Measurements from ENCODE around the gene SP110.
A peak's percentile ranks its signal among the peaks of the same experiment; 100 is the strongest.

SP110 gene

GRCh38 chr2:230161184-230161583 lies 58.6 kb downstream of the SP110 start:
- POLR2A ChIA-PET = no interaction called here
- CTCF ChIA-PET = interaction anchor here (1.0 to 3.7 kb wide), 5 partner anchors 27 to 381 kb away, joined by 4 to 38 read pairs (median 5); no protein-coding TSS in a partner anchor
- H3K36me3 ChIP-seq (ENCODE audit: control insufficient read depth in 2 of 2, insufficient read depth in 1 of 2, low read length in 2 of 2) = no peaks in the 10 kb centered on the region
- no peaks in the 10 kb centered on the region for H3K4me1 ChIP-seq (ENCODE audit: control insufficient read depth, insufficient read depth, low read length)
- no peak overlapping the region for H3K27ac ChIP-seq (ENCODE audit: extremely low read depth, low read depth, low read length)
- H3K9me3 ChIP-seq (ENCODE audit: control insufficient read depth, insufficient read depth, low read depth, low read length) = no peaks in the 10 kb centered on the region
- TF ChIP-seq ZNF133 (tag by site-specific recombination; IDR thresholded peaks at IDR 0.05) (no peak), ZNF580 (tag by site-specific recombination; IDR thresholded peaks at IDR 0.05) (no peak), ZNF621 (tag by site-specific recombination; IDR thresholded peaks at IDR 0.05) (no peak), ZFP3 (tag by site-specific recombination; IDR thresholded peaks at IDR 0.05; ENCODE audit: low read depth) (no peak), GLI4 (tag by site-specific recombination; IDR thresholded peaks at IDR 0.05) (no peak), ZSCAN5A (tag by site-specific recombination; IDR thresholded peaks at IDR 0.05) (no peak), ZSCAN4 (tag by site-specific recombination; IDR thresholded peaks at IDR 0.05) (no peak), KLF7 (tag by site-specific recombination; IDR thresholded peaks at IDR 0.05; ENCODE audit: borderline replicate concordance) (no peak), ZNF2 (tag by site-specific recombination; IDR thresholded peaks at IDR 0.05) (no peak), TRIM28 (IDR thresholded peaks at IDR 0.05; ENCODE audit: borderline replicate concordance, low read length) (no peak), ZNF768 (tag by site-specific recombination; IDR thresholded peaks at IDR 0.05) (no peak), BCL11B (tag by site-specific recombination; IDR thresholded peaks at IDR 0.05; ENCODE audit: low read depth) (no peak), ZNF645 (tag by site-specific recombination; IDR thresholded peaks at IDR 0.05) (no peak), INSM2 (tag by site-specific recombination; IDR thresholded peaks at IDR 0.05) (no peak), ZNF521 (tag by site-specific recombination; IDR thresholded peaks at IDR 0.05) (no peak), ZNF248 (tag by site-specific recombination; IDR thresholded peaks at IDR 0.05) (no peak)
- H3K4me3 ChIP-seq (ENCODE audit: low read depth, low read length) = no peak overlapping the region

- CTCF ChIA-PET = interaction anchor here (0.6 to 3.7 kb wide), 36 partner anchors 9 to 857 kb away, joined by 3 to 38 read pairs (median 4); partner anchors contain the start of gene SP100
These were observed 59.6 kb downstream of the SP110 start for GRCh38 chr2:230160112-230160660.

More at GRCh38 chr2:230160112-230160660, 59.6 kb downstream of the SP110 start:
- no peaks in the 10 kb centered on the region for H3K36me3 ChIP-seq (ENCODE audit: control insufficient read depth in 2 of 2, insufficient read depth in 1 of 2, low read length in 2 of 2)
- H3K4me3 ChIP-seq (ENCODE audit: low read depth, low read length) = no peak overlapping the region
- no peak for TF ChIP-seq ZNF138 (tag by site-specific recombination; IDR thresholded peaks at IDR 0.05; ENCODE audit: borderline replicate concordance)
- peak; percentile 51; the same call in 1 of the 2 replicates for TF ChIP-seq CTCF (tag by site-specific recombination; IDR thresholded peaks at IDR 0.05)
- TF ChIP-seq ZNF362 (tag by site-specific recombination; IDR thresholded peaks at IDR 0.05) = 0 out of 2 replicates have a peak, but pooled peaks have one; percentile 54
- peak; percentile 63 for TF ChIP-seq ZNF654 (tag by site-specific recombination; IDR thresholded peaks at IDR 0.05; ENCODE audit: low read depth)
- TF ChIP-seq ZNF114 (tag by site-specific recombination; IDR thresholded peaks at IDR 0.05) = no peak
- H3K27ac ChIP-seq (ENCODE audit: extremely low read depth, low read depth, low read length) = no peak overlapping the region
- no peaks in the 10 kb centered on the region for H3K4me1 ChIP-seq (ENCODE audit: control insufficient read depth, insufficient read depth, low read length)
- POLR2A ChIA-PET = interaction anchor here (0.6 kb wide), 2 partner anchors 120 to 188 kb away, joined by 6 read pairs; no protein-coding TSS in a partner anchor
- H3K9me3 ChIP-seq (ENCODE audit: control insufficient read depth, insufficient read depth, low read depth, low read length) = no peaks in the 10 kb centered on the region

Data from HEK293 (cell line).